GM20000 (cell line): Measurements from ENCODE around the gene FAM170B.

Source experiments
- DNase-seq: peaks from one replicate; pipeline ENCODE4 v3.0.0; 2012; ENCODE audit warnings: low spot score
- CTCF ChIP-seq: IDR thresholded peaks from 2 replicates; pipeline ENCODE4 v1.5.1; 2012; ENCODE audit warnings: mild to moderate bottlenecking, control low read depth; ENCODE audit errors: extremely low read depth, missing control alignments

FAM170B gene

GRCh38 chr10:49107111-49107886 lies 26.5 kb downstream of the FAM170B start:
- no peak for DNase-seq
- TF ChIP-seq CTCF = no peak

- TF ChIP-seq CTCF = no peak
- DNase-seq = no peak
These were observed 27.4 kb downstream of the FAM170B start for GRCh38 chr10:49106451-49106850.

DNA sequence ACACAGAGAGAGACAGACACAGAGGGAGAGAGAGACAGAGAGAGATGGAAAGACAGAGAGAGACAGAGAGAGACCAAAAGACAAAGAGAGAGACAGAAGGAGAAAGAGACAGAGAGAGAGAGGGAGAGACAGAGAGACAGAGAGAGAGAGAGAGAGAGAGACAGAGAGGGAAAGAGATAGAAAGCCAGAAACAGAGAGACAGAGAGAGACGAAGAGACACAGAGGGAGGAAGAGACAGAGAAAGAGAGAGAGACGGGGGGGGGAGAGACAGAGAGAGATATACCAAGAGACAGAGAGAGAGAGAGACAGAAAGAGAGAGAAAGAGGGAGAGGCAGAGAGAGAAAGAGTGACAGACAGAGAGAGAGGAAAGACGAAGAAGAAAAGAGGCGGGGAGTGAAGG lies 28.7 kb downstream of the FAM170B start:
- DNase-seq = no peak
- TF ChIP-seq CTCF = no peak

GRCh38 chr10:49104323-49104722 lies 29.5 kb downstream of the FAM170B start:
- TF ChIP-seq CTCF = no peak
- no peak for DNase-seq

DNA sequence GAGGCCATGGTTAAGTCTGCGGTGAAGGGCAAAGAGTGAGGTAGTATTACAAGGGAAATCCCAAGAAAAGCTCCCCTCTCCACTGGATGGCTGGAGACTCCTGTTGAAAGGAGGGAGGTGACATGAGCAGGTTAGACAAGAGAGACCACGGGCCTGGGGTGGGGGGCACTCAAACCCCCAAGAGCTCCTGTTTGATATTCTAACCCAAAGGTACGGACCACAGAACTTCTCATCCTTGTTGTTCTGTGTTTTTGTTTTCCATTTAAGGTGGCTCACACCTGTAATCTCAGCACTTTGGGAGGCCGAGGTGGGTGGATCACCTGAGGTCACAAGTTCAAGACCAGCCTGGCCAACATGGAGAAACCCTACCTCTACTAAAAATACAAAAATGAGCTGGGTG lies 30.1 kb downstream of the FAM170B start:
- TF ChIP-seq CTCF = no peak
- no peak for DNase-seq

DNA sequence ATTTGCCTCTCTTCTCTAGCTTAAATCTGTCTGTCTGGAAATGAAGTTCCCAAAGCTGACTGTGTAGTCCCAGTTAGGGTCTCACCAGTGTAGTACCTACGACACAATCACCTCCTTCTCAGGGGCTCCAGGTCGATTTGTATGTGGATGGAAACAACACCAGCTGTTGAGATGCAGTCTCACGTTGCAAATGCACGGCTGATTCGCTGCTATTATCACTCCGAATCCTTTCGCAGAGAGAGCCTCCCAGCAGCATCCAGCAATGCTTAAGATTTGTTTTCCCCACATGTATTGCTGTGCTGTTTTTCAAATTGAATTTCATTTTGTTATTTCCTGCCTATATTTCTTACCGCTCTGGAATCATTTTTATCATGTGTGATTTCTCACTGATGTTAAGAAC lies 34.8 kb downstream of the FAM170B start:
- no peak for TF ChIP-seq CTCF
- DNase-seq = no peak

DNA sequence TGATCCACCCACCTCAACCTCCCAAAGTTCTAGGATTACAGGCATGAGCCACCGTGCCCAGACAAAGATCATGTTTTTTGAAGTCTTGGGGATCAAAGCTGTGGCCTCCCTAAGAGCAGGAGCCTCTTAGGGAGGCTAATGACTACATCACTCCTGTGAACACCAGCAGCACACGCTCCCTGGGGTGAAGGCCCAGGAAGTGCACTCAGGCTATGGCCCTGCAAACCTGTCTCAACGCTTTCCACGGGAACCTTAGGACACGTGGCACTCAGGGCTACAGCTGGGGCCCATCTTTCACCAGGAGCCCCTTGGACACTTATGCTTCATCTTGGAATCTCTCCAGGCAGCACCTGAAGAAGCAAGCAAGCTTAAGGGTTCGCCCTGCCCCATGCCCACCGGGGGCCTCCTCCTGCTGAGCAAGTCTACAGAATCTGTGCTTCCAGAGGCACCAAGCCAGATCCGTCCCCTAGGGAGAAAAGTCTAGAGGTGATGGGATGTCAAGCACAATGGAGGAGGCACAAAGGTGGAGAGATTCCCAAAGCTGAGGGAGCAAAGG lies 36.9 kb downstream of the FAM170B start:
- DNase-seq = no peak
- no peak for TF ChIP-seq CTCF
